ENCODE measurements around the gene FRMPD2.

FRMPD2 gene

GRCh38 chr10:48251525-48252353 lies 22.8 kb downstream of the FRMPD2 start:
- TF ChIP-seq GATA2 (IDR thresholded peaks at IDR 0.05; ENCODE audit: low read depth, low read length) (no peak), GATA3 (IDR thresholded peaks at IDR 0.05; ENCODE audit: low read depth, low read length) (no peak)

- TF ChIP-seq GATA3 (IDR thresholded peaks at IDR 0.05; ENCODE audit: low read depth, low read length), result no peak
- TF ChIP-seq GATA2 (IDR thresholded peaks at IDR 0.05; ENCODE audit: low read depth, low read length), result no peak
Measured at GRCh38 chr10:48251152-48251524, 23.4 kb downstream of the FRMPD2 start.

DNA sequence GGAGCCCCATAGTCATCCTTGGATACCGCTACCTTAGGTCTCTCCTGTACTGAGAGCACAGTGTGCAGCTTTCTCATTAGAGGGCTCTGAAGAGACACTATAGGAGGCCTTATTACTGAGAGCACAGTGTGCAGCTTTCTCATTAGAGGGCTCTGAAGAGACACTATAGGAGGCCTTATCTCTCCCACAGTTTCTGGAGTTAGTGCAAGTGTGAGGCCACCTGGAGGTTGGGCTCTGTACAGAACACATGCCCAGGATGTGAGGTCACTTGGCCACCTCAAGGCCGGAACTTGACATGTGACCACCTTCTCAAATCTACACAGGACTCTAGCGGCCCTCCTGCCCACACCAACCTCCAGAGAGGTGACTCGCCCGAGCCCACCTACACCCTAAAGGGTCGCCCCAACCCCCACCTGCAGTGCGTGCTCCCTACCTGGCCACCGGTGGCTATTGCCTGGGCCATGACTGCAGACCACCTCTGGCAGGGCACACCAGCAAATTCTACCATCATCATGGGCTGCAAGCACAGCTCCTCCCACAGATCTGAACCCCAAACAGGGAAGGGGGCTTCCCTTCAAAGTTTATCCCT lies 24.6 kb downstream of the FRMPD2 start:
- TF ChIP-seq GATA2 (IDR thresholded peaks at IDR 0.05; ENCODE audit: low read depth, low read length) (no peak), GATA3 (IDR thresholded peaks at IDR 0.05; ENCODE audit: low read depth, low read length) (no peak)

- TF ChIP-seq GATA2 (IDR thresholded peaks at IDR 0.05; ENCODE audit: low read depth, low read length), result no peak
- TF ChIP-seq GATA3 (IDR thresholded peaks at IDR 0.05; ENCODE audit: low read depth, low read length), result no peak
Measured at GRCh38 chr10:48249004-48249762, 25.3 kb downstream of the FRMPD2 start.

GRCh38 chr10:48248462-48248861 lies 26.0 kb downstream of the FRMPD2 start:
- TF ChIP-seq GATA2 (IDR thresholded peaks at IDR 0.05; ENCODE audit: low read depth, low read length) (no peak), GATA3 (IDR thresholded peaks at IDR 0.05; ENCODE audit: low read depth, low read length) (no peak)

DNA sequence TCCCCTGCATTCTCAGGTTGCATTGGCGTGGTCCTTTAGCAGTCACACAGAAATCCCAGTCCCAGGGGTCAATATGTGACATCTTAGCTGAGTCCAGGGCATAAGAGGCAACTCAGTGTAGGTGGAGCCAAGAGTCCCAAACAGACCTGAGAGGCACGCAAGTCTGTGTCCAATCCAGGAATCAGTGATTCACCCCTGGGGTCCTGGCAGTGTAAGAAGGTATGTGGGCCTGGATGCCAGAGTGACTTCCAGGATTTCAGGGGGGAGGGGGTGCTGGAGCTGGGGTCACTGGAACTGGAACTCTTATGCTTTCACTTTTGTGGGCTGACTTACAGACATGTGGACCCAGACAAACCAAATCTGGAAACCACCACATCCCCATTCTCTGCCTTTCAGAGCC lies 26.8 kb downstream of the FRMPD2 start:
- TF ChIP-seq GATA3 (IDR thresholded peaks at IDR 0.05; ENCODE audit: low read depth, low read length) (no peak), GATA2 (IDR thresholded peaks at IDR 0.05; ENCODE audit: low read depth, low read length) (no peak)

- TF ChIP-seq GATA3 (IDR thresholded peaks at IDR 0.05; ENCODE audit: low read depth, low read length) (no peak), GATA2 (IDR thresholded peaks at IDR 0.05; ENCODE audit: low read depth, low read length) (no peak)
Measured at GRCh38 chr10:48246501-48246900, 28.0 kb downstream of the FRMPD2 start.

DNA sequence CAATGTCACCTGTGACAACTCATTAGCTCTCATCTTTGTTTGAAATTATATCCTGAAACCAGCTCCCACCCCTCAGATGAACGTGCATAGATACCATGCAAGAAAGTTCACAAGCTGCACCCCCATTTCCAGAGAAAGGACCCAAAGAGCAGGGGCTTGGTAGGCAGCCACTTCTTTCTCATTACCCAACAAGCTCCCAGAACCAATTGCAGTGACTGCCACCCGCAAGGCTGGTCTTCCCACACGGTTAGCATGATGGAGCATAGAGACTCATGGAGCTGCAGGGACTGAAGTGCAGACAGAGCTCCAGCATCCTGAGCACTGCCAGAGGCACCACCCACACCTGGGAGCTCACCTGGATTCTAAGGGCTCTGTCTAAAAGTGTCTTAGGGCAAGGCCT lies 28.5 kb downstream of the FRMPD2 start:
- TF ChIP-seq GATA2 (IDR thresholded peaks at IDR 0.05; ENCODE audit: low read depth, low read length) (no peak), GATA3 (IDR thresholded peaks at IDR 0.05; ENCODE audit: low read depth, low read length) (no peak)

- no peak for TF ChIP-seq GATA2 (IDR thresholded peaks at IDR 0.05; ENCODE audit: low read depth, low read length)
- TF ChIP-seq GATA3 (IDR thresholded peaks at IDR 0.05; ENCODE audit: low read depth, low read length), result no peak
Measured at GRCh38 chr10:48243487-48243886, 31.0 kb downstream of the FRMPD2 start.

DNA sequence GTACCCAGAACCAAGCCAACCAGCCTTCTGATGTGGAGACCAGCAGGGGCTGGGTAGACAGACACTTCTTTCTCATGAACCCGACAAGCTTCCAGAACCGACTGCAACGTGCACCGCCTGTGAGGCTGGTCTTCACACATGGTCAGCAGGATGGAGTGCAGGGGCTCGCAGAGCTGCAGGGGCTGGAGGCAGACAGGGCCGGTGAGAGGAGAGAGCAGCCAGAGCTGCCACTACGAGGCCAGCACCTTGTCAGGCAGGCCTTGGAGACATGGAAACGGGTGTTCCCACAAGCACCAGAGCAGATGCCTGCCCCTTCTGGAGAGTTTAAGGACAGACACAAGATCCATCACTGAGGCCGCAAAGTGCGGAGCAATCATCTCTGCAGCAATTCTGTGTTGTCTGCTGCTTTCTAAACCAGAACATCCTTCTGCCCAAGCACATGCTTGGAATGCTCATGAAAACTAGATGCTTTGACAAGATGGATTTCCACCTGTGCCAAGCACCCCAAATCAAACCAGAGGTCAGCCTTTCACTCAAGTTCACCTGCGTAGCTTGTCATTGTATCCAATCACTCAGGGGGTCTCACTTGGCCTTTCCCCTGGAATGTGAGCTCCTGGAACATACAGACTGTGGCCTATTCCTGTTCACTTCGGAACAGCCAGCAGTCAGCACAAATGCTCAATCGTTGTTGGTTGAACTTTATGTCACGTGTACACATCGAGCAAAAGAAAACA lies 32.2 kb downstream of the FRMPD2 start:
- no peak for TF ChIP-seq GATA3 (IDR thresholded peaks at IDR 0.05; ENCODE audit: low read depth, low read length)
- no peak for TF ChIP-seq GATA2 (IDR thresholded peaks at IDR 0.05; ENCODE audit: low read depth, low read length)

DNA sequence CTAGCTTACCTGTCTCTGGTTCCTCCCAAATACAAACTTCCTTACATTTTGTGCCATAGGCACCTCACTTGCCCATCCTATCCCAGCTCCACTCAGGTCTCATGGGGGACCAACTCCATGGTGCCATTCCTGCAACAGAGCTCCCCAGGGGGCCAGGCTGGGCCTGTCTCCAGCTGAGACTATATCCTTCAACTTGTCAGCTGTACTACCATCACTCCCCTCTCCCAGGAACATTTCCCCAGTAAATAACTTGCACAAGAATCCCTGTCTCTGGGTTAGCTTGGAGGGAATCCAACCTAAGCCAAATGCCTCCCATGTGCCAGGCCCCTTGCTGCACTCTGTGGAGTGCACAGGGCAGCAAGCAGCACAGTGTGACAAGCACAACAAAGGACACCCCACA lies 33.2 kb downstream of the FRMPD2 start:
- TF ChIP-seq GATA3 (IDR thresholded peaks at IDR 0.05; ENCODE audit: low read depth, low read length), result no peak
- no peak for TF ChIP-seq GATA2 (IDR thresholded peaks at IDR 0.05; ENCODE audit: low read depth, low read length)

DNA sequence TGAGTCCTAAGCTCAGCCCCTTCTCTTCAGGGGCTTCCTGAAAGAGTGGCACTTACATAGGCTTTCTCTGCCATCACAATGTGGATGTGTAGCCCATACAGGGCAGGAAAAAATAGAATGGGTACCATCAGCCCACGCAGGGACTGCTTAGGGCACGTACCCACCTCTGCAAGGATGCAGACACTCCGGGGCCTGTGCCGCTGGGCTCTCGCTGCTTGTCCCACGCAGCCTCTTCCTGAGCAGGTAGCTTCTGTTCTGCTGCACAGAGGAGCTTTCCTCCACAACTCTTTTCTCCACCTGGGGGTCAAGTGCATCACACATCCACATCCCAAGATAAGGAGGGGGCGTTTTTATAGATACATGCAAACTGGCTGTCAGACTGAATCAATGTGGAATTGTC lies 34.3 kb downstream of the FRMPD2 start:
- TF ChIP-seq GATA2 (IDR thresholded peaks at IDR 0.05; ENCODE audit: low read depth, low read length) (no peak), GATA3 (IDR thresholded peaks at IDR 0.05; ENCODE audit: low read depth, low read length) (no peak)

- TF ChIP-seq GATA2 (IDR thresholded peaks at IDR 0.05; ENCODE audit: low read depth, low read length), result no peak
- no peak for TF ChIP-seq GATA3 (IDR thresholded peaks at IDR 0.05; ENCODE audit: low read depth, low read length)
Measured at GRCh38 chr10:48239618-48240017, 34.9 kb downstream of the FRMPD2 start.
